Ovary (tissue), 9 donors: Measurements from ENCODE around the gene CRMP1. TPM values are rescaled to one million over a fixed set of nuclear protein-coding genes. Genes with fewer than 3 reads are reported as not detected.

Source experiments
- DNase-seq, 5 donors: peaks; one replicate each; pipeline ENCODE4 v3.0.0-alpha.2; 2019 to 2020
- H3K27ac ChIP-seq, 2 donors: fragments of 200-600 bp; one replicate each; pipeline versions ENCODE4 v1.5.1 to v1.8.0; 2019 to 2022
- H3K27me3 ChIP-seq: fragments of 200-600 bp; one replicate; pipeline ENCODE4 v1.8.0; 2022
- H3K36me3 ChIP-seq: fragments of 200-600 bp; sonication (generic); one replicate; pipeline ENCODE4 v1.5.1; 2019
- H3K4me1 ChIP-seq: one replicate; pipeline ENCODE4 v1.8.1; 2013; ENCODE audit warnings: mild to moderate bottlenecking, moderate library complexity; ENCODE audit not compliant: insufficient read depth
- H3K4me3 ChIP-seq: fragments of 200-600 bp; sonication (generic); one replicate; pipeline ENCODE4 v1.5.1; 2017
- H3K9me3 ChIP-seq, 2 donors: fragments of 200-600 bp in 1 of 2; sonication (generic) in 1 of 2; one replicate each; pipeline versions ENCODE4 v1.5.1 to v1.8.1; 2013 to 2019; ENCODE audit warnings: mild to moderate bottlenecking in 1 of 2, moderate library complexity in 1 of 2
- CTCF ChIP-seq, 3 donors: fragments of 450-650 bp in 2 of 3; fragments of 200-600 bp in 1 of 3; IDR thresholded peaks; one replicate each; pipeline versions ENCODE4 v1.5.1 to v1.8.0; 2016 to 2022; ENCODE audit warnings: antibody characterized with exemption in 3 of 3, mild to moderate bottlenecking in 1 of 3
- EP300 ChIP-seq: sonication (generic); formaldehyde crosslinking; IDR thresholded peaks from one replicate; pipeline ENCODE4 v1.6.1; 2017; ENCODE audit warnings: antibody characterized with exemption
- POLR2A ChIP-seq: fragments of 450-650 bp; IDR thresholded peaks from one replicate; pipeline ENCODE4 v1.6.1; 2017; ENCODE audit warnings: antibody characterized with exemption, mild to moderate bottlenecking, moderate library complexity
- WGBS, 3 donors: extraction: QIAGEN DNeasy Blood & Tissue Kit in 1 of 3; methylation state at CpG; one replicate each; pipeline versions ENCODE4 v1.1.5 to v1.1.7; 2013 to 2017; 5-methylcytosine and 5-hydroxymethylcytosine counted together
- intact Hi-C, 4 donors: fragments of 100-400 bp; cut with DNase I; formaldehyde crosslinking; loops; one replicate each; pipeline versions ENCODE4 v1.11.0 to v1.15.1; 2022 to 2023
- polyA plus RNA-seq, 2 donors: library from polyadenylated mRNA; stranded (reverse); fragments of 200-250 nt in 1 of 2; fragments of 350-450 nt in 1 of 2; fragmentation: Illumina TruSeq in 1 of 2; extraction: RNeasy Lipid Tissue Mini Kit (QIAGEN cat#74804) in 1 of 2; gene quantifications; one replicate each; pipeline ENCODE4 v1.2.3, GENCODE V29; 2013 to 2014
- total RNA-seq, 7 donors: library from RNA; depleted of rRNA in 2 of 7; stranded (reverse); fragments of >200 nt in 2 of 7; fragmentation: NEBNext Ultra II Directional in 3 of 7; extraction: Animal tissue kit (Norgen Biotek cat#: 25700) in 3 of 7; gene quantifications; one replicate each; pipeline versions ENCODE4 v1.1.0 to v1.2.4, GENCODE V29; 2016 to 2023
- donor health status: DM: no; HTN: no; CAD: no; lungs with moderate emphysema.
- donor health status: DM: no; HTN: no; CAD: no.
- donor health status: Bipolar disorder and iron deficiency.
- donor health status: DM: yes; HTN: yes; CAD: no.
- donor health status: DM: no; HTN: no; CAD: no.
- donor health status: DM: yes; HTN: yes; CAD: no.

Gene CRMP1
- total and polyA plus RNA-seq, 9 donors: 1.2 to 5.5 (median 4.2) TPM

DNA sequence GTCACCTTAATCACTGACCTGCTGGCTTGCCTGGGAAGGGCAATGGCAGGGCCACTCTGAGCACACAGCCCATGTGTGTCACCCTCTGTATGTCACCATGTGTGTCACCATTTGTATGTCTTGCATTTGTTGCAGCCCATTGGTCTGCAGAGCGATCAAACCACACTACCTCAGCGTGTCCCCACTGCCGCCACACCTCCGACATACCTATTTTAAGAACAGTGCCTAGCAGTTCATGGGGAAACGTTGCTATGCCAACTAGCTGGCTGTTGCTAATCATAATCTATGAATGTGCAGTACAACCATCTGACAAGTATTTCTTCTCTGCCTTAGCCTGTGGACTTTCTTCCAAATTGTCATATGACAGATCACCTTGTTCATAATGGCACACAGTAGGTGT, 8.0 kb upstream of the CRMP1 start:
- DNase-seq: no peak
- WGBS, 3 donors: 80 to 92% (median 87%) methylated on average over 5 of the region's 5 CpGs
- H3K27me3 ChIP-seq: no peaks in the 10 kb centered on the region
- intact Hi-C loops: no loop called here
- H3K4me1 ChIP-seq: no peaks in the 10 kb centered on the region
- H3K4me3 ChIP-seq: no peak overlapping the region
- no peaks in the 10 kb centered on the region for H3K36me3 ChIP-seq
- no peak for TF ChIP-seq POLR2A
- TF ChIP-seq EP300: no peak
- TF ChIP-seq CTCF (IDR thresholded peaks at IDR 0.05): no peak
- no peak overlapping the region for H3K27ac ChIP-seq
- peaks cover 0 to 6% of the 10 kb centered on the region in 2 donors for H3K9me3 ChIP-seq

- TF ChIP-seq POLR2A (no peak), CTCF (IDR thresholded peaks at IDR 0.05) (no peak), EP300 (no peak)
- 39 to 58% (median 56%) methylated on average over 5 of the region's 5 CpGs for WGBS, 3 donors
- Histone ChIP-seq H3K27ac (no peak overlapping the region), H3K9me3 (peaks cover 0 to 6% of the 10 kb centered on the region in 2 donors), H3K4me3 (no peak overlapping the region), H3K27me3 (no peaks in the 10 kb centered on the region), H3K36me3 (no peaks in the 10 kb centered on the region), H3K4me1 (no peaks in the 10 kb centered on the region)
- no peak for DNase-seq
- intact Hi-C loops: loop anchor here in 1 of 4 donors (5.0 kb wide), 1 partner anchor 1123 kb away; no protein-coding TSS in a partner anchor
Measured at GRCh38 chr4:5899881-5900280, 7.0 kb upstream of the CRMP1 start.

GRCh38 chr4:5899396-5899795, 6.5 kb upstream of the CRMP1 start:
- H3K27ac ChIP-seq: no peak overlapping the region
- DNase-seq: no peak
- TF ChIP-seq EP300 (no peak), CTCF (IDR thresholded peaks at IDR 0.05) (no peak), POLR2A (no peak)
- no peaks in the 10 kb centered on the region for H3K36me3 ChIP-seq
- H3K4me1 ChIP-seq: no peaks in the 10 kb centered on the region
- peaks cover 0 to 6% of the 10 kb centered on the region in 2 donors for H3K9me3 ChIP-seq
- 94 to 97% (median 95%) methylated on average over 1 of the region's 1 CpG for WGBS, 3 donors
- no peaks in the 10 kb centered on the region for H3K27me3 ChIP-seq
- intact Hi-C loops: loop anchor here in 1 of 4 donors (5.0 kb wide), 1 partner anchor 1122 kb away; no protein-coding TSS in a partner anchor
- no peak overlapping the region for H3K4me3 ChIP-seq

DNA sequence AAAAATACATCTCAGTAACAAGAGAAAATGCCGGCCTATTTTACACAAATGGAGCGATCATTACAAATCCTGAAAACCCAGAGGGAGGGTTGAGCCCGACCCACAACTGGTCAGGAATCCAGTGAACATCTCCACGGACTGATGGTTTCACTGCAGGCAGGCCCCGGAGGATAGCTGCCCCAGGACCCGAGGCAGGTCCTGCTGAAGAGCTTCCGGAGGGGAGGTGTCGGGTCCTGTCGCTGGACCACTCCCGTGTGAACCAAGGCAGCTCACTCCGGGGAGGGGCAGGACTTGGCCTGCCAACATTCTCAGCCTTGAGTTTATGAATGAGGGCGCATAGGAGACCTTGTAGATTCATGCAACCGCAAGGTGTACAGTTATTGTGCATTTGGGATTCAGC, 4.8 kb upstream of the CRMP1 start:
- intact Hi-C loops: loop anchor here in 1 of 4 donors (5.0 kb wide), 1 partner anchor 1120 kb away; no protein-coding TSS in a partner anchor
- Histone ChIP-seq H3K27me3 (no peaks in the 10 kb centered on the region), H3K27ac (no peak overlapping the region), H3K4me1 (no peaks in the 10 kb centered on the region), H3K36me3 (no peaks in the 10 kb centered on the region), H3K9me3 (peaks cover 0 to 6% of the 10 kb centered on the region in 2 donors), H3K4me3 (no peak overlapping the region)
- TF ChIP-seq EP300 (no peak), CTCF (IDR thresholded peaks at IDR 0.05) (no peak), POLR2A (no peak)
- WGBS, 3 donors: 80 to 84% (median 80%) methylated on average over 13 of the region's 13 CpGs
- DNase-seq: no peak
